Heart right ventricle (tissue), 16 donors: ENCODE measurements around the gene REPIN1. TPM values are rescaled to one million over a fixed set of nuclear protein-coding genes. Genes with fewer than 3 reads are reported as not detected.

ENCODE experiments used
- ATAC-seq, 8 donors: fragments of 200-7000 bp; cut with Tn5 transposase; one replicate each; pipeline ENCODE4 v1.9.1; 2020; ENCODE audit warnings: mild to moderate bottlenecking in 8 of 8, moderate library complexity in 8 of 8, moderate number of reproducible peaks in 1 of 8
- DNase-seq, 2 donors: peaks; one replicate each; pipeline ENCODE4 v3.0.0-alpha.2; 2020
- H3K27ac ChIP-seq, 10 donors: fragments of 200-600 bp; sonication (generic) in 2 of 10; one replicate each; pipeline versions ENCODE4 v1.5.0 to v1.8.0; 2020 to 2022; ENCODE audit warnings: mild to moderate bottlenecking in 3 of 10
- H3K27me3 ChIP-seq, 7 donors: fragments of 200-600 bp; one replicate each; pipeline ENCODE4 v1.8.0; 2021 to 2022; ENCODE audit warnings: mild to moderate bottlenecking in 2 of 7
- H3K36me3 ChIP-seq, 9 donors: fragments of 200-600 bp; sonication (generic) in 1 of 9; one replicate each; pipeline versions ENCODE4 v1.5.0 to v1.8.0; 2020 to 2022; ENCODE audit warnings: mild to moderate bottlenecking in 2 of 9
- H3K4me1 ChIP-seq, 9 donors: fragments of 200-600 bp; sonication (generic) in 1 of 9; one replicate each; pipeline versions ENCODE4 v1.5.0 to v1.8.0; 2020 to 2022; ENCODE audit warnings: mild to moderate bottlenecking in 4 of 9
- H3K4me3 ChIP-seq, 10 donors: fragments of 200-600 bp; sonication (generic) in 2 of 10; one replicate each; pipeline versions ENCODE4 v1.5.0 to v1.8.0; 2020 to 2022; ENCODE audit warnings: mild to moderate bottlenecking in 7 of 10, moderate library complexity in 2 of 10
- H3K9me3 ChIP-seq, 11 donors: fragments of 200-600 bp in 10 of 11; sonication (generic) in 2 of 11; one replicate each; pipeline versions ENCODE4 v1.5.0 to v1.8.0; 2013 to 2022; ENCODE audit warnings: mild to moderate bottlenecking in 2 of 11, control low read depth in 1 of 11, moderate library complexity in 1 of 11
- CTCF ChIP-seq, 9 donors: fragments of 200-600 bp; sonication (generic) in 2 of 9; IDR thresholded peaks; one replicate each; pipeline versions ENCODE4 v1.5.0 to v1.8.0; 2021 to 2022; ENCODE audit warnings: antibody characterized with exemption in 9 of 9, mild to moderate bottlenecking in 5 of 9, moderate library complexity in 1 of 9
- WGBS, 2 donors: extraction: QIAGEN DNeasy Blood & Tissue Kit; methylation state at CpG; one replicate each; pipeline ENCODE4 v1.1.7; 2013; ENCODE audit warnings: inconsistent platforms in 1 of 2; 5-methylcytosine and 5-hydroxymethylcytosine counted together
- intact Hi-C, 10 donors: fragments of 100-400 bp; cut with DNase I; formaldehyde crosslinking; loops; one replicate each; pipeline versions ENCODE4 v1.11.1 to v1.14.2; 2022
- polyA plus RNA-seq, 2 donors: library from polyadenylated mRNA; stranded (reverse); fragments of 200-250 nt; gene quantifications; one replicate each; pipeline ENCODE4 v1.2.3, GENCODE V29; 2013
- total RNA-seq, 10 donors: library from RNA; stranded (reverse); fragmentation: NEBNext Ultra II Directional in 3 of 10; extraction: Animal tissue kit (Norgen Biotek cat#: 25700) in 3 of 10; gene quantifications; one replicate each; pipeline versions ENCODE4 v1.2.1 to v1.2.4, GENCODE V29; 2021 to 2023
- donor health status: Arrhythmogenic right ventricular cardiomyopathy.
- donor health status: ischemic (EF 13 %, LVEDD 7.1; RV severe dilation, severe dysfunction).
- donor health status: healthy with polysubstance abuse.
- donor health status: DM: no; HTN: yes; CAD: no.
- donor health status: DM: no; HTN: no; CAD: no.
- donor health status: ischemic (EF 25% LVEDD 6.9; RV normal size, moderate dysfunction).
- donor health status: ischemic (EF 25% LVEDD 5.7; RV mildly dilated, moderate dysfunction).
- donor health status: healthy.
- donor health status: DM: yes; HTN: yes; CAD: no.
- donor health status: Ischemic cardiomyopathy.
- donor health status: ischemic (EF 35%, LVEDD 5.7; RV mildly dilated, moderate dysfunction).
- donor health status: nonischemic (EF 11% LVEDD 7.7; RV severe dilation, severe dysfunction).
- donor health status: DM: yes; HTN: yes; CAD: no.
- donor health status: PGD.
- donor health status: ischemic (EF 29% LVEDD 5.4; RV normal size, mild dysfunction).
- donor health status: nonischemic (EF 23%, LVEDD 6.1; RV moderate dilation, normal function).

Gene REPIN1
- total and polyA plus RNA-seq, 12 donors: 51.0 to 132 (median 109) TPM

- Histone ChIP-seq H3K4me1 (peaks cover 0 to 8% (median 0%) of the 10 kb centered on the region in 9 donors), H3K4me3 (no peak overlapping the region), H3K9me3 (no peaks in the 10 kb centered on the region), H3K27me3 (no peaks in the 10 kb centered on the region), H3K36me3 (peaks cover 0 to 32% (median 0%) of the 10 kb centered on the region in 9 donors), H3K27ac (no peak overlapping the region)
- no peak for TF ChIP-seq CTCF (IDR thresholded peaks at IDR 0.05)
- no peak for ATAC-seq
- 81% methylated on average over 22 of the region's 22 CpGs for WGBS, 2 donors
- DNase-seq: no peak
- intact Hi-C loops: no loop called here
Observed at GRCh38 chr7:150329331-150330120, 39.1 kb upstream of the REPIN1 start.

GRCh38 chr7:150330211-150330885, 38.3 kb upstream of the REPIN1 start:
- Histone ChIP-seq H3K4me1 (peaks cover 0 to 1% (median 0%) of the 10 kb centered on the region in 9 donors), H3K27me3 (no peaks in the 10 kb centered on the region), H3K9me3 (no peaks in the 10 kb centered on the region), H3K36me3 (peaks cover 0 to 32% (median 0%) of the 10 kb centered on the region in 9 donors), H3K4me3 (no peak overlapping the region), H3K27ac (no peak overlapping the region)
- ATAC-seq: no peak
- TF ChIP-seq CTCF (IDR thresholded peaks at IDR 0.05): no peak
- WGBS, 2 donors: 93 to 95% methylated on average over 19 of the region's 19 CpGs
- DNase-seq: no peak
- intact Hi-C loops: no loop called here

GRCh38 chr7:150332852-150333635, 35.6 kb upstream of the REPIN1 start:
- TF ChIP-seq CTCF (IDR thresholded peaks at IDR 0.05): no peak

GRCh38 chr7:150333659-150334058, 35.0 kb upstream of the REPIN1 start:
- H3K9me3 ChIP-seq: no peaks in the 10 kb centered on the region
- intact Hi-C loops: no loop called here
- ATAC-seq (no peak), DNase-seq (no peak)
- peaks cover 0 to 7% (median 0%) of the 10 kb centered on the region in 9 donors for H3K4me1 ChIP-seq
- 94 to 96% methylated on average over 10 of the region's 10 CpGs for WGBS, 2 donors
- H3K4me3 ChIP-seq: no peak overlapping the region
- no peak overlapping the region for H3K27ac ChIP-seq
- TF ChIP-seq CTCF (IDR thresholded peaks at IDR 0.05): no peak
- no peaks in the 10 kb centered on the region for H3K27me3 ChIP-seq
- peaks cover 0 to 23% (median 0%) of the 10 kb centered on the region in 9 donors for H3K36me3 ChIP-seq

More at GRCh38 chr7:150332852-150333635, 35.6 kb upstream of the REPIN1 start:
- H3K9me3 ChIP-seq: no peaks in the 10 kb centered on the region
- no peak overlapping the region for H3K27ac ChIP-seq
- DNase-seq (no peak), ATAC-seq (no peak)
- peaks cover 0 to 27% (median 0%) of the 10 kb centered on the region in 9 donors for H3K36me3 ChIP-seq
- intact Hi-C loops: no loop called here
- peaks cover 0 to 7% (median 0%) of the 10 kb centered on the region in 9 donors for H3K4me1 ChIP-seq
- no peak overlapping the region for H3K4me3 ChIP-seq
- no peaks in the 10 kb centered on the region for H3K27me3 ChIP-seq
- WGBS, 2 donors: 94% methylated on average over 18 of the region's 18 CpGs
